ENCODE data around the gene FBXO42.
"Not testable (repeated sequence)": the region's sequence is repeated elsewhere in the genome, so short reads cannot be mapped to it uniquely, and the experiment has no call there.

FBXO42 gene

GRCh38 chr1:16241221-16241708 lies 111.0 kb downstream of the FBXO42 start:
- DNase-seq = no peak

DNA sequence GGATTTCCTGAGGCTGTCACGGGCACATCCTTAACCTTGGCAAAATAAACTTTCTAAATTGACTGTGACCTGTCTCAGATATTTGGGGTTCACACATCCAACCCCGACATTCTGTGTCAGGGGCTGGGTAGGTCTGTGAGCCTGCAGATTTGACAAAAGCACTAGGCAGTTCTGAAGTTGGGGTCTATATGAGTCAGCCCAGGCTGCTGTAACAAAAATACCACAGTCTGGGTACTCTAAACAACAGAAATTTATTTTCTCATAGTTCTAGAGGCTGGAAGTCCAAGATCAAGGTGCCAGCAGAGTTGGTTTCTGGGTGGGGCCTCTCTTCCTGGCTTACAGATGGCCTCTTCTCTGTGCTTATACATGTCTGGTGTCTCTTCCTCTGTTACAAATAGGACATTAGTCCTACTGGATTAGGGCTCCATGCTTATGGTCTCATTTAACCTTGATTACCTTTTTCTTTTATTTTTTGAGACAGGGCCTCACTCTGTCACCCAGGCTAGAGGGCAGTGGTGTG lies 112.2 kb downstream of the FBXO42 start:
- DNase-seq = no peak

DNA sequence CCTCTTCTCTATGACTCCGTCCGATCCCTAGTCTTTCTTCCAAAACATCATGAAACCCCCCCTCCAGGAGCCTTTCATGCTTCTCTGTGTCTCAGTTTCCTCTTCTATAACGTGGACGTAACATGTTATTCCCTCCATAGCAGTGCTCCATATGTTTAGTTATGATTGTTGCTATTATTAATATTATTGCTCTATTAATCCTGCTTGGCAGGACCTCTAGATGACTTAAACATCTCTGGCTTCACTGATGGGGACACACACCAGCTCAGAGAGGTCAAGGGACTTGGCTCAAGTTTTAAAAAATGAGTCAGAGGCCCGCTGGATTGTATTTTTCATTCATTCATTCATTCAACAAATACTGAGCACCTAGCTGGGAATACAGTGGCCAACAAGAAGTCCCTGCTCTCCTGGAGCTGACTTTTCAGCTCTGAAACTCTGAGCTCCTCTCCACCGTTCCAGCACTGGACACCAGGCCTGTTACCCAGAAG lies 114.9 kb downstream of the FBXO42 start:
- DNase-seq = no peak

DNA sequence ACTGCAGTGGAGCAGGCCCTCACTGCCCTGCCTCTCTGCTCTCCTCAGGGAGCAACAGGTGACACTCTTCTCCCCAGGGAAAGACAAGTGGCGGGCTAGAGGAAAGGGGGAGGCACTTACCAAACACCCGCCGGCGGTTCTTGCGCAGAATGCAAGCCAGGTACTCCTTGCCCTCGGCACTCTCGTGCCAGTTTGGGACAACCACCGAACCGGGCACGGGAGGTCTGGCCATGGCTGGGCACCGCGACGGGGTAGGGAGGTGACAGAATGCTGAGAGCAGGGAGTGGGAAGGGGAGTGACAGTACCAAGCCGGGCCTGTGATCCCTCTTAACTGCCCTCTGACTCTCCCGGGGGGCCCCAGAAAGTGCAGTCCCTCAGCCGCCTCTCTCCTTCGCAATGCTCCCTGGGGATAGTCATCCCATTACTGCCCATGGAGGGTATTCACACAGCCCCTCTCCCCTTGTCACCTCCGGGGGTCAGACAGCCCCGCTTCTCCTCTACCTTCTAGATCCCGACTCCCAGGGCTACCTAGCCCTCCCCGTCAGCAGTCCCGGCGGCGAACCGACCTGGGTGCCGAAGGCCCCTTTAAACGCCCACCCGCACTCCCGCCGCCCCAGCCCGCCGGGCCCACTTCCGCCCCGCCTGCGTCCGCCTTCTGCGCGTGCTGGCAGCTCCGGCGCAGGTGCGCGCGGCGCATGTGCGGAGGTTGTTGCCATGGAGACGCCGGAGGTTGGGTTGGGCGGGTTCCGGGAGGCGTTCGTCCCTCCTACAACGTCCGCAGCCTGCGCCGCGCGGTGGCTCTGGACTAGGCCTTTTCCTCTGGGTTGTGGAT lies 115.6 kb downstream of the FBXO42 start, which contains the start of gene CPLANE2:
TSS of gene CPLANE2 (minus strand) at position 673 of the 832 bp plus-strand sequence. CDS start at position 232, 441 bp downstream.
- DNase-seq = peak; percentile 43 to 77

DNA sequence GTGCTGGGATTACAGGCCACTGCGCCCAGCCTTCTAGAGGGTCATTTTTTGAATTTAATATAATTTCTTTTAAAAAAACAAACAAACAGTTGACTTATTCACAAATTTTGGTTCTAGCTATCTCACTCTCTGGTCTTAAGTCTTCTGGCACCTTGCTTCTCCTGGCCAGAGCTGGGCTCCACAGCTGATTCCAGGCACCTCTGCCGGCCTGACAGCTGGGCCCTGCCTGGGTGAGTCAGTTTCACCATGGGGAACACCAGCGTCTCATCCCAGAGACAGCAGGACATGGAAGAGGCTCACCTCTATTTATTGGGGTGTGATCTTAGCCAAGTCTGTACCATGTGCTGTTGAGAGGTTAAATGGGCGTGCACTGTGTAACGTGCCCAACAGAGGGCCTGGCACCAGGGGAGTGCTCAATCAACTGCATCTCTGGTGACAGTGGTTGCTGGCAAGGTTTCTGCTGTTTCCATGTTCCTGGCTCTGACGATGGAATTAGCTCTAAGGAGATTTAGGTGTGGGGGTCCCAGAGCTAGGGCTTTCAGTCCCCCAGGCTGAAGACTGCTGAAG lies 116.3 kb downstream of the FBXO42 start:
- DNase-seq = peak in 1 of 2 donors; percentile 33

- DNase-seq = no peak
Observed at GRCh38 chr1:16235347-16235746, 116.9 kb downstream of the FBXO42 start.

GRCh38 chr1:16233431-16233830 lies 118.8 kb downstream of the FBXO42 start:
- no peak for DNase-seq

- no peak for DNase-seq
Observed at GRCh38 chr1:16232316-16232710, 120.0 kb downstream of the FBXO42 start.

- no peak for DNase-seq
Observed at GRCh38 chr1:16231331-16232315, 120.7 kb downstream of the FBXO42 start.

- no peak for DNase-seq
Observed at GRCh38 chr1:16230744-16231143, 121.5 kb downstream of the FBXO42 start.

DNA sequence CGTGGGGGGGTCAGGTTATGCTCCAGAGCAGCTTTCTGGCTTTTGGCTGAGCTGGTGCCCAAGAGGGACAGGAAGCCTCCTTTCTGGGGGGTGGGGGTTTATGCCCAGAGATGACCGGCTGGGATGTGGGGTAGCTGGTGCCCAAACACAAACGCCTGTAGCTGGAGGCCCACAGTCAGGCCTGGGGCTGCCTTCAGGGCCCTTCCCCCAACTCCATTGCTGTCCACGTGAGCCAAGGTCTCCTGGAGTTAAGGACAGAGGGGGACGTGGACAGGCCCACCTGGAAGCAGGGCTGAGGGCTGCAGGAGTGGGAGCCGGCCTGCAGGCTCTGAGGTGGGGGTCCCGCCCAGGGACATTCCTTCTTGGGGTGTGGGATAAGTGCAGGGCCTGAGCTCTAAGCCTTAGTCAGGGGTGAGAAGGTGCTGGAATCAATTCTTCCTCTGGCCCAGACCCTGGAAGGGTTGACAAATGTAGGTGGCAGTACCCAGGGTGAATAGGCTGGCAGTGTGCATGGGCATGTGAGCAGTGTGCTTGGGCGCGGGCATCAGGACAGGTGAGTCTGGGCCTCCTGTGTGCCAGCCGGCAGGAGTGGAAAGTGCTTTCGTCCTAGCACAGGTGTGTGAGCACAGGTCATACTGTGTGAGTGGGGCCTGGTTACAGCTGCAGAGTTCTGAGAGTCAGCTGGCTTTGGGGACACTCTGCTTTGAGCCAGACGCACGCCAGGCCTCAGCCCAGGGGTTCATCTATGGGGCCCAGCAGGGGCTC lies 122.1 kb downstream of the FBXO42 start:
- no peak for DNase-seq

GRCh38 chr1:16226490-16227179 lies 125.6 kb downstream of the FBXO42 start:
- DNase-seq = no peak

GRCh38 chr1:16226129-16226489 lies 126.2 kb downstream of the FBXO42 start:
- no peak for DNase-seq

DNA sequence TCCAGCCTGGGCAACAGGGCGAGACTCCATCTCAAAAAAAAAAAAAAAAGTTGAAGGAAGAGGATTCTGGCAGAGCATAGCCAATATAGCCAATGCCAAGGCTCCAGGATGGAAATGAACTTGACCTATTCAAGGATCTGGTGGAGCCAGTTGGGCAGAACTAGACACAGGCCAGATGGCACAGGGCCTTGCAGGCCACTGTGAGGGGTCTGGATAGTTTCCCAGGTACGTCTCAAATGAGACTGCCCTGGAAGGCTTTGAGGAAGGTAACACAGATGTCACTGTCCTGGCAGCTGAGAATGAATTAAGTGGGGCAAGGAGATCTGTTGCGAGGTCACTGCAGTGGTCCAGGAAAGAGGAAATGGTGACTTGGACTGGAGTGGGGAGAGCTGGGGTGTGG lies 127.8 kb downstream of the FBXO42 start:
- no peak for DNase-seq

- DNase-seq = not testable (repeated sequence)
Observed at GRCh38 chr1:16222716-16223115, 129.6 kb downstream of the FBXO42 start.

DNA sequence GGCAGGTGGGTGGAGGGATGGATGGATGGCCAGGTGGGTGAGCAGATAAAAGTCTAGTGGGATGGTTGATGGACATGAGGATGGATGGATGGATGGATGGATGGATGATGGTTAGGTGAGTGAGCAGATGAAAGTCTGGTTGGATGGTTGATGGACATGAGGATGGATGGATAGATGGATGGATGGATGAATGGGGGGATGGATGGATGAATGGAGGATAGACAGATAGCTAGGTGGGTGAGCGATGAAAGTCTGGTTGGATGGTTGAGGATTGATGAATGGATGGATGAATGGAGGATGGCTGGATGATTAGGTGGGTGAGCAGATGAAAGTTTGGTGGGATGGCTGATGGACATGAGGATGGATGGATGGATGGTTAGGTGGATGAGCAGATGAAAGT lies 130.8 kb downstream of the FBXO42 start:
- DNase-seq = no peak

- no peak for DNase-seq
Observed at GRCh38 chr1:16219968-16220500, 132.2 kb downstream of the FBXO42 start.

- DNase-seq = no peak
Observed at GRCh38 chr1:16218674-16219071, 133.6 kb downstream of the FBXO42 start.

- no peak for DNase-seq
Observed at GRCh38 chr1:16218014-16218673, 134.1 kb downstream of the FBXO42 start.

DNA sequence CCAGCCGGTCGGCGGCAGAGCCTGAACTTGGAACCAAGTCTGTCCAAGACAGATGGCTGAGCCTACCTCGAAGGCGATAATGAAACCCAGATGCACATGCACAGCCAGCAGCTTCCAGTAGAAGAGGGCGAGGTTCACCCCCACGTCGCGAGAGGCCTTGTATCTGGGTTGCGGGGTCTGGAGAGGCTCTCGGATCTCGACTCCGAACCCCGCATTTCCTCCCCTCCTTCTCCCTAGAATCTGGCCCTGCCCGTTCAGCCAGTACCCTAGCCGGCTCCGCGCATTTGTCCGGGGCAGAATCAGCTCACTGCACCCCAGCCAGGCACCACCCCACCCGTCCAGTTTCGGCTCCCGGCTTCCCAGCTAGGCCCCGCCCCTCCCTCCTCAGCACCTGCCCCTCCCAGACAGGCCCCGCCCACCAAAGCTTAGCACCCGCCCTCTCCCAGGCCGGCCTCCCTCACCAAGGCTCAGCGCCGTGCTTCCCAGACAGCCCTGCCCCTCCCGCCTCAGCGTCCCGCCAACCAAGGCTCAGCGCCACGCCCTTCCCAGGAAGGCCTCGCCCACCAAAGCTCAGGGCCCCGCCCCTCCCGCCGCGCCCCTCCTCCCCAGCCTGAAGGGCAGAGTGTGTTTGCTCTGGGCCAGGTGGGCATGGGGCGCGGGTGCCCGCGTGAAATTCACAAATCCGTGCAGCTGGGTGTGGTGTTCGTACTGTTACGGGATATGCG lies 135.1 kb downstream of the FBXO42 start:
- DNase-seq = peak; percentile 78 to 85

All from bone marrow (tissue), 2 donors.